Testis (tissue), 2 donors: ENCODE data around the gene AMT.

Experiments
- POLR2A ChIP-seq: fragments of 450-650 bp; IDR thresholded peaks from one replicate; pipeline ENCODE4 v1.6.1; 2017; ENCODE audit warnings: antibody characterized with exemption, mild to moderate bottlenecking, moderate library complexity
- TF ChIP-seq, protein P1 (sequence below), 3 experiments: fragments of 450-650 bp in 2 of 3; fragments of 200-600 bp in 1 of 3; sonication (generic) in 1 of 3; IDR thresholded peaks; one replicate each; pipeline ENCODE4 v1.5.1; 2016 to 2019; ENCODE audit warnings: antibody characterized with exemption in 3 of 3, mild to moderate bottlenecking in 2 of 3, moderate library complexity in 1 of 3

DNA sequence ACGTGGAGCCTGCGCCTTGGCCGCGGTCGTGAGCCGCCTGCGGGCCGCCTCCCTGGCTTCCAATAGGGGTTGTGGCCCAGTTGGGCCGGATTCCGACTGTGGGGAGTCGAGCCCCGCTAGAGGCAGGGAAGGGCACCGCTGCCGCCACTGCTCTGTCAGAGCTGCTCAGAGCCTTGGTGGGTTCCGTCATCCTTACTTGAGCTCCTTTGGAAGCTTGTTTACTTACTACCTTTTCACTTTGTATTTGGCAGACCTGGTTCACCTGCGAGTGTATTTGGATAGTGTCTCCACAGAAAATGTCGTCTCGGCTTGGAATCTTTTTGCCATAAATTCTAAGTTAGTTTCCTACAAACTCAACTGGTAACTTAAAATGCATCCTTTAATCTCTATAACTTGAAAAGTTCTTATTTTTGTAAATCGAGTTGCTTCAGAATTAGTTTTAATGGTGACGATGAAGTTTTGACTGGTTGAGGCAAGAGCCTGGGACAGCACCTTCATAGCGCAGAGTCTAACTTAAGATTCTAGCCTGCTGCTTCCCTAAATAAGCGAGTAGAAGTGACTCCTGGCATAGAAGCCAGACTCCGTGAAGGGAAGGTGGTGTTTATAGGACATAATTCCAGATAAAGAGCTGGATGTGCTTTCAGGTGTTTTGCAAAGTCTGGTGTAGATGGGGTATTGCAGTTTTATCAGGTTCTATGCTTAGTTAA lies 48.6 kb upstream of the AMT start:
- TF ChIP-seq, protein P1, sequence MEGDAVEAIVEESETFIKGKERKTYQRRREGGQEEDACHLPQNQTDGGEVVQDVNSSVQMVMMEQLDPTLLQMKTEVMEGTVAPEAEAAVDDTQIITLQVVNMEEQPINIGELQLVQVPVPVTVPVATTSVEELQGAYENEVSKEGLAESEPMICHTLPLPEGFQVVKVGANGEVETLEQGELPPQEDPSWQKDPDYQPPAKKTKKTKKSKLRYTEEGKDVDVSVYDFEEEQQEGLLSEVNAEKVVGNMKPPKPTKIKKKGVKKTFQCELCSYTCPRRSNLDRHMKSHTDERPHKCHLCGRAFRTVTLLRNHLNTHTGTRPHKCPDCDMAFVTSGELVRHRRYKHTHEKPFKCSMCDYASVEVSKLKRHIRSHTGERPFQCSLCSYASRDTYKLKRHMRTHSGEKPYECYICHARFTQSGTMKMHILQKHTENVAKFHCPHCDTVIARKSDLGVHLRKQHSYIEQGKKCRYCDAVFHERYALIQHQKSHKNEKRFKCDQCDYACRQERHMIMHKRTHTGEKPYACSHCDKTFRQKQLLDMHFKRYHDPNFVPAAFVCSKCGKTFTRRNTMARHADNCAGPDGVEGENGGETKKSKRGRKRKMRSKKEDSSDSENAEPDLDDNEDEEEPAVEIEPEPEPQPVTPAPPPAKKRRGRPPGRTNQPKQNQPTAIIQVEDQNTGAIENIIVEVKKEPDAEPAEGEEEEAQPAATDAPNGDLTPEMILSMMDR (IDR thresholded peaks at IDR 0.05), result no peak
- TF ChIP-seq POLR2A, result no peak
